DOHH2 (cell line): ENCODE results near the gene GJC1.

Source experiments
- H3F3A ChIP-seq: fragments of 200-600 bp; sonication (generic), shearing (Covaris generic); 2 replicates; pipeline ENCODE4 v1.6.0; 2016; ENCODE audit warnings: antibody characterized with exemption, mild to moderate bottlenecking; ENCODE audit not compliant: control insufficient read depth, insufficient read depth
- H3K27ac ChIP-seq: fragments of 200-600 bp; sonication (generic); 2 replicates; pipeline ENCODE4 v1.5.1; 2014; ENCODE audit warnings: low read depth, mild to moderate bottlenecking, low read length, moderate library complexity
- H3K27me3 ChIP-seq: fragments of 200-600 bp; sonication (generic); 2 replicates; pipeline ENCODE4 v1.6.1; 2014; ENCODE audit warnings: mild to moderate bottlenecking, low read length, mixed read lengths; ENCODE audit not compliant: control insufficient read depth
- H3K36me3 ChIP-seq: fragments of 200-600 bp; sonication (generic); 2 replicates; pipeline ENCODE4 v1.6.1; 2014; ENCODE audit warnings: mild to moderate bottlenecking, low read length, moderate library complexity, mixed read lengths; ENCODE audit not compliant: control insufficient read depth
- H3K4me1 ChIP-seq: fragments of 200-600 bp; sonication (generic); 2 replicates; pipeline ENCODE4 v1.6.1; 2014; ENCODE audit warnings: mild to moderate bottlenecking, low read length, mixed read lengths; ENCODE audit not compliant: control insufficient read depth
- H3K4me2 ChIP-seq: fragments of 200-600 bp; sonication (generic); 2 replicates; pipeline ENCODE4 v1.6.0; 2014; ENCODE audit warnings: mild to moderate bottlenecking, low read length, moderate library complexity
- H3K4me3 ChIP-seq: fragments of 200-600 bp; sonication (generic); 2 replicates; pipeline ENCODE4 v1.5.1; 2014; ENCODE audit warnings: mild to moderate bottlenecking, low read length, mixed read lengths
- H3K79me2 ChIP-seq: fragments of 200-600 bp; sonication (generic); 2 replicates; pipeline ENCODE4 v1.6.1; 2014; ENCODE audit warnings: mild to moderate bottlenecking, low read length, mixed read lengths; ENCODE audit not compliant: control insufficient read depth
- H3K9me2 ChIP-seq: fragments of 200-600 bp; sonication (generic); replicated peaks from 2 replicates; pipeline ENCODE4 v1.6.1; 2014; ENCODE audit warnings: mild to moderate bottlenecking, low read length, mixed read lengths; ENCODE audit not compliant: control insufficient read depth
- H3K9me3 ChIP-seq: fragments of 200-600 bp; sonication (generic); 2 replicates; pipeline ENCODE4 v1.6.1; 2014; ENCODE audit warnings: antibody characterized with exemption, low read length, mixed read lengths; ENCODE audit not compliant: control insufficient read depth, insufficient read depth
- H4K20me1 ChIP-seq: fragments of 200-600 bp; sonication (generic); 2 replicates; pipeline ENCODE4 v1.6.0; 2014; ENCODE audit warnings: low read depth, mild to moderate bottlenecking, antibody characterized with exemption, low read length, moderate library complexity; ENCODE audit not compliant: control insufficient read depth, insufficient read depth
- CTCF ChIP-seq: fragments of 200-600 bp; sonication (generic); IDR thresholded peaks from one replicate; pipeline ENCODE4 v1.5.1; 2014; ENCODE audit warnings: antibody characterized with exemption, mild to moderate bottlenecking, low read depth, low read length; ENCODE audit not compliant: poor library complexity, severe bottlenecking
- EZH2phosphoT487 ChIP-seq: fragments of 200-600 bp; sonication (generic); IDR thresholded peaks from 2 replicates; pipeline ENCODE4 v1.6.1; 2017; ENCODE audit warnings: borderline replicate concordance, mild to moderate bottlenecking, antibody characterized with exemption, low read length, moderate library complexity, mixed read lengths

The GJC1 gene

DNA sequence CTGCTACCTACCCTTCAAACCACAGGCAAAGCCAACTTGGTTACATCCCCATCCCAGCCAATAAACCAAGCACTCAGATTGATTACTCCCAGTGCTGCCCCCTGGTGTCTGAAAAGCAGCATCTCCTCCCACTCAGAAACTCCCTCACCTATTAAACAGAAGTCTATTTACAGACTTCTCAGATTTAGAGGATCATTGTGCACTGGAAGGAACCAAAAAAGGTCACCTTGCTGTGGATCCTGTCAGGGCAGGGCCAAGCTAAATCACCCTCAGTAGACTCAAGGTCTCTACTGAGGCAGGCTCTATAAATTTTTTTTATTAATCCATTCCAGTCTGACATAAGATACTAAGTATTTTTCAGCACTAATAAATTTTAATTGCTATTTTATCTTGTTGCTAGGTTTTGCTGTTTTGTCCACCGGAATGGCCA is 35.2 kb upstream of the GJC1 start:
- Histone ChIP-seq H4K20me1 (no peaks in the 10 kb centered on the region), H3K79me2 (no peaks in the 10 kb centered on the region), H3K9me3 (no peaks in the 10 kb centered on the region), H3K36me3 (peaks cover 86% of the 10 kb centered on the region), H3F3A (peaks cover 7% of the 10 kb centered on the region; the same call in 1 of the 2 replicates), H3K4me1 (no peaks in the 10 kb centered on the region), H3K27me3 (no peaks in the 10 kb centered on the region), H3K27ac (no peak overlapping the region), H3K4me3 (no peak overlapping the region), H3K9me2 (no peaks in the 10 kb centered on the region), H3K4me2 (no peak overlapping the region)
- TF ChIP-seq EZH2phosphoT487, result no peak
- TF ChIP-seq CTCF, result peak; percentile 83

- peaks cover 86% of the 10 kb centered on the region for H3K36me3 ChIP-seq
- no peaks in the 10 kb centered on the region for H3K27me3 ChIP-seq
Observed at GRCh38 chr17:44864831-44865230, 34.7 kb upstream of the GJC1 start.

GRCh38 chr17:44863061-44863918 is 33.2 kb upstream of the GJC1 start:
- no peaks in the 10 kb centered on the region for H4K20me1 ChIP-seq
- no peak overlapping the region for H3K4me2 ChIP-seq
- peaks cover 7% of the 10 kb centered on the region; the same call in 1 of the 2 replicates for H3F3A ChIP-seq
- H3K27me3 ChIP-seq, result no peaks in the 10 kb centered on the region
- H3K4me1 ChIP-seq, result no peaks in the 10 kb centered on the region
- H3K9me2 ChIP-seq, result no peaks in the 10 kb centered on the region
- no peaks in the 10 kb centered on the region for H3K9me3 ChIP-seq
- peaks cover 86% of the 10 kb centered on the region for H3K36me3 ChIP-seq
- TF ChIP-seq EZH2phosphoT487 (no peak), CTCF (no peak)
- no peak overlapping the region for H3K27ac ChIP-seq
- H3K79me2 ChIP-seq, result no peaks in the 10 kb centered on the region
- no peak overlapping the region for H3K4me3 ChIP-seq

More at GRCh38 chr17:44864831-44865230, 34.7 kb upstream of the GJC1 start:
- no peak overlapping the region for H3K27ac ChIP-seq
- H3K9me3 ChIP-seq, result no peaks in the 10 kb centered on the region
- H3F3A ChIP-seq, result peaks cover 7% of the 10 kb centered on the region; the same call in 1 of the 2 replicates
- H3K9me2 ChIP-seq, result no peaks in the 10 kb centered on the region
- TF ChIP-seq CTCF (no peak), EZH2phosphoT487 (no peak)
- no peak overlapping the region for H3K4me2 ChIP-seq
- no peaks in the 10 kb centered on the region for H3K79me2 ChIP-seq
- no peaks in the 10 kb centered on the region for H3K4me1 ChIP-seq
- H3K4me3 ChIP-seq, result no peak overlapping the region
- no peaks in the 10 kb centered on the region for H4K20me1 ChIP-seq
